K562 (cell line): Measurements from ENCODE around the gene TGM1.

Experiments used
- CTCF ChIP-seq, 3 experiments: IDR thresholded peaks in 2 of 3; conservative IDR thresholded peaks in 1 of 3; 2 replicates each; pipeline ENCODE4 v1.5.1; 2011 to 2012; ENCODE audit warnings: low read length in 3 of 3, mild to moderate bottlenecking in 3 of 3, control low read depth in 2 of 3, improper control_type of control experiment in 1 of 3, inconsistent platforms in 1 of 3, low read depth in 1 of 3, mixed read lengths in 1 of 3, moderate library complexity in 1 of 3; ENCODE audit not compliant: insufficient read depth in 2 of 3
- HCFC1 ChIP-seq: IDR thresholded peaks from 2 replicates; pipeline ENCODE4 v1.6.1; 2012; ENCODE audit warnings: low read depth, low read length, improper control_type of control experiment
- MTA1 ChIP-seq: fragments of 450-650 bp; IDR thresholded peaks from 2 replicates; pipeline ENCODE4 v1.6.1; 2017; ENCODE audit warnings: borderline replicate concordance
- SIRT6 ChIP-seq: IDR thresholded peaks from one replicate; pipeline ENCODE4 v1.6.1; 2012; ENCODE audit warnings: low read depth, mild to moderate bottlenecking, control low read depth, inconsistent platforms, low read length, moderate library complexity
- SMC3 ChIP-seq: conservative IDR thresholded peaks from 2 replicates; pipeline ENCODE4 v1.6.1; 2011; ENCODE audit warnings: low read depth, low read length, improper control_type of control experiment; ENCODE audit not compliant: insufficient read depth
- TRIM25 ChIP-seq: fragments of 450-650 bp; IDR thresholded peaks from 2 replicates; pipeline ENCODE4 v1.7.0; 2016; ENCODE audit warnings: borderline replicate concordance
- TF ChIP-seq, protein P1 (sequence below): sonication (generic); formaldehyde crosslinking; IDR thresholded peaks from 2 replicates; pipeline ENCODE4 v1.8.1; 2023; ENCODE audit warnings: mild to moderate bottlenecking, missing genetic modification reagents

DNA sequence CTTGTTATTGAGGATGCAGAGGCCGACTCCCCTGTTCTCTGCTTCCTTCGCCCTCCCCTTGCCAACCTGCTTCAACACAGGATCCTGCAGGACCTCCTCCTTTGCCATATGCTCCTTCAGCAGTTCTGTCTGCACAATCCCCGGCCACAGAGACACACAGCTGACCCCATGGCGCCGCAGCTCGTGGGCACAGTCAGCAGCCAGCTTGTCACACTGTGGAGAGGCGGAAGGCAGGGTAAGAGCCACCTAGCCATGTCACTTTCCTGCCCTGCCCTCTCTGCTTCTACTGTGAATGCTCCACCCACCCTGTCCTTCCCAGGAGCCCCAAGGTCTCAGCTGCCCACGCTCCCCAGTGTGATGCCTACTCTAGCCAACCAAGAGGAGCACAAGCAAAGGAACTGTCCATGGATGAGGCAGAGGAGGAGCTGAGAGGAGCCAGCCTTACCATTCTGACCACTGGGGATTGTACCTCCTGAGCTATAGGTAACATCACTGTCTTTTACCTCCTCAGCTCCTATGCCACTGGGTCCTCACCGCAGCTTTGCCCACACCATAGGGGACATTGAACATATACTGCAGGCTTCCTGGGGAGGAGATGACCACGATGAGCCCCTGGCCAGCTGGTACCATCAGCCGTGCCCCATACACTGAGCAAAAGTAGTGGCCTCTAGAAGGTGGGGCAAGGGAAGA lies 29.3 kb upstream of the TGM1 start:
- TF ChIP-seq SMC3 (no peak), SIRT6 (no peak), MTA1 (no peak), HCFC1 (no peak), CTCF (IDR thresholded peaks at IDR 0.05 in 2 of 3, conservative IDR thresholded peaks at IDR 0.05 in 1 of 3; ENCODE audit: insufficient read depth in 2 of 3, low read depth in 1 of 3, low read length in 3 of 3) (no peak), TRIM25 (no peak)
- TF ChIP-seq, protein P1, sequence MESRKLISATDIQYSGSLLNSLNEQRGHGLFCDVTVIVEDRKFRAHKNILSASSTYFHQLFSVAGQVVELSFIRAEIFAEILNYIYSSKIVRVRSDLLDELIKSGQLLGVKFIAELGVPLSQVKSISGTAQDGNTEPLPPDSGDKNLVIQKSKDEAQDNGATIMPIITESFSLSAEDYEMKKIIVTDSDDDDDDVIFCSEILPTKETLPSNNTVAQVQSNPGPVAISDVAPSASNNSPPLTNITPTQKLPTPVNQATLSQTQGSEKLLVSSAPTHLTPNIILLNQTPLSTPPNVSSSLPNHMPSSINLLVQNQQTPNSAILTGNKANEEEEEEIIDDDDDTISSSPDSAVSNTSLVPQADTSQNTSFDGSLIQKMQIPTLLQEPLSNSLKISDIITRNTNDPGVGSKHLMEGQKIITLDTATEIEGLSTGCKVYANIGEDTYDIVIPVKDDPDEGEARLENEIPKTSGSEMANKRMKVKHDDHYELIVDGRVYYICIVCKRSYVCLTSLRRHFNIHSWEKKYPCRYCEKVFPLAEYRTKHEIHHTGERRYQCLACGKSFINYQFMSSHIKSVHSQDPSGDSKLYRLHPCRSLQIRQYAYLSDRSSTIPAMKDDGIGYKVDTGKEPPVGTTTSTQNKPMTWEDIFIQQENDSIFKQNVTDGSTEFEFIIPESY = no peak
